ENCODE data around the gene SLC37A2. TPM values are rescaled to one million over a fixed set of nuclear protein-coding genes. Genes with fewer than 3 reads are reported as not detected.

The SLC37A2 gene
- total and polyA plus RNA-seq, 2 of the 4 experiments (the other 2 are of a cell fraction) = 0.72 to 1.1 TPM

DNA sequence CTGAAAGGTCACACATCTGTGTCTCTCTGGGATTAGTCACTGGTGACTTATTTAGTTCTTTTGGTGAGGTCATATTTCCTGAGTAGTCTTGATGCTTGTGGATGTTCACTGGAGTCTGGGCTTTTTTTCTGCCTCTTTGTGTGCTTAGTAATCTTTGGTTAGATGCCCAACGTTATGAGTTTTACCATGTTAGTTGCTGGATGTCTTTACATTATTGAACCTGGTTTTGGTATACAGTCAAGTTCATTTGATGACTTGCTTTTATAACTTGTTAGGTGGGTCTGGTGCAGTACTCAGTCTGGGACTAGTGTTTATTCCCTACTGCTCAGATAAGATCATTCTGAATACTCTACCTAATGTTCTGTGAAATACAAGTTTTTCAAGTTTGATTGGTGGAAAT lies 26.2 kb upstream of the SLC37A2 start:
- Histone ChIP-seq H2BK5ac (ENCODE audit: low read depth, low read length, poor library complexity, severe bottlenecking) (peak overlapping the region; percentile 38), H3K23ac (ENCODE audit: low read depth, low read length) (no peak overlapping the region), H4K5ac (ENCODE audit: low read depth, low read length) (no peak overlapping the region), H4K91ac (ENCODE audit: insufficient read depth, low read depth, low read length) (no peak overlapping the region), H2BK120ac (ENCODE audit: low read depth, low read length) (peak overlapping the region; percentile 77), H3K18ac (ENCODE audit: low read depth, low read length) (no peak overlapping the region; the same call in 1 of the 2 replicates), H3K4me2 (ENCODE audit: low read depth, low read length) (peak overlapping the region; percentile 54; the same call in 1 of the 2 replicates), H4K8ac (ENCODE audit: low read depth in 2 of 2, low read length in 2 of 2) (no peak overlapping the region), H3K4ac (ENCODE audit: low read depth, low read length) (no peak overlapping the region), H3K27me3 (ENCODE audit: control insufficient read depth, insufficient read depth, low read length) (no peaks in the 10 kb centered on the region), H2BK15ac (ENCODE audit: low read depth, low read length) (no peak overlapping the region), H4K20me1 (ENCODE audit: insufficient read depth, low read length) (no peaks in the 10 kb centered on the region), H3K56ac (ENCODE audit: extremely low read depth, insufficient read depth, low read length) (no peak overlapping the region), H3K27ac (ENCODE audit: insufficient read depth, low read length) (no peak overlapping the region), H2AK9ac (replicated peaks; ENCODE audit: low read depth, low read length, poor library complexity) (no peak overlapping the region), H3K14ac (replicated peaks; ENCODE audit: low read depth, low read length) (peak overlapping the region; percentile 89), H3K36me3 (ENCODE audit: control insufficient read depth, insufficient read depth, low read length) (no peaks in the 10 kb centered on the region), H2AFZ (replicated peaks; ENCODE audit: low read length, poor library complexity) (no peak overlapping the region), H3K9me3 (ENCODE audit: control insufficient read depth, insufficient read depth, low read length) (no peaks in the 10 kb centered on the region), H3K79me1 (ENCODE audit: low read depth in 1 of 2, low read length in 2 of 2) (peaks cover 0 to 6% of the 10 kb centered on the region in 2 experiments; a peak in 2 of 4 replicates), H2BK20ac (ENCODE audit: low read depth, low read length) (peak overlapping the region; percentile 86; the same call in 1 of the 2 replicates), H3K4me3 (ENCODE audit: insufficient read depth, low read depth, low read length) (no peak overlapping the region), H3K4me1 (ENCODE audit: control insufficient read depth, insufficient read depth, low read length) (no peaks in the 10 kb centered on the region), H3K9ac (ENCODE audit: low read depth, low read length) (no peak overlapping the region), H2AK5ac (ENCODE audit: low read depth, low read length) (no peak overlapping the region), H3K9me1 (ENCODE audit: insufficient read depth, low read length) (no peaks in the 10 kb centered on the region)
- ATAC-seq (ENCODE audit: low read depth) = peak; percentile 93
- 0% methylated on average over 1 of the region's 1 CpG; no CpG with 5 or more reads in 1 of the 2 experiments for WGBS, 2 experiments (ENCODE audit: extremely low coverage in 2 of 2, insufficient read length in 1 of 2)
- TF ChIP-seq, protein P1, sequence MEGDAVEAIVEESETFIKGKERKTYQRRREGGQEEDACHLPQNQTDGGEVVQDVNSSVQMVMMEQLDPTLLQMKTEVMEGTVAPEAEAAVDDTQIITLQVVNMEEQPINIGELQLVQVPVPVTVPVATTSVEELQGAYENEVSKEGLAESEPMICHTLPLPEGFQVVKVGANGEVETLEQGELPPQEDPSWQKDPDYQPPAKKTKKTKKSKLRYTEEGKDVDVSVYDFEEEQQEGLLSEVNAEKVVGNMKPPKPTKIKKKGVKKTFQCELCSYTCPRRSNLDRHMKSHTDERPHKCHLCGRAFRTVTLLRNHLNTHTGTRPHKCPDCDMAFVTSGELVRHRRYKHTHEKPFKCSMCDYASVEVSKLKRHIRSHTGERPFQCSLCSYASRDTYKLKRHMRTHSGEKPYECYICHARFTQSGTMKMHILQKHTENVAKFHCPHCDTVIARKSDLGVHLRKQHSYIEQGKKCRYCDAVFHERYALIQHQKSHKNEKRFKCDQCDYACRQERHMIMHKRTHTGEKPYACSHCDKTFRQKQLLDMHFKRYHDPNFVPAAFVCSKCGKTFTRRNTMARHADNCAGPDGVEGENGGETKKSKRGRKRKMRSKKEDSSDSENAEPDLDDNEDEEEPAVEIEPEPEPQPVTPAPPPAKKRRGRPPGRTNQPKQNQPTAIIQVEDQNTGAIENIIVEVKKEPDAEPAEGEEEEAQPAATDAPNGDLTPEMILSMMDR (conservative IDR thresholded peaks at IDR 0.05; ENCODE audit: low read depth, low read length) = no peak
- no peak for TF ChIP-seq NFE2L2 (IDR thresholded peaks at IDR 0.05; ENCODE audit: low read depth, low read length)
- TF ChIP-seq POLR2A (IDR thresholded peaks at IDR 0.05; ENCODE audit: low read depth, low read length) = no peak
- no peak for TF ChIP-seq MAZ (IDR thresholded peaks at IDR 0.05; ENCODE audit: borderline replicate concordance, low read depth, low read length)
- TF ChIP-seq, protein P2, sequence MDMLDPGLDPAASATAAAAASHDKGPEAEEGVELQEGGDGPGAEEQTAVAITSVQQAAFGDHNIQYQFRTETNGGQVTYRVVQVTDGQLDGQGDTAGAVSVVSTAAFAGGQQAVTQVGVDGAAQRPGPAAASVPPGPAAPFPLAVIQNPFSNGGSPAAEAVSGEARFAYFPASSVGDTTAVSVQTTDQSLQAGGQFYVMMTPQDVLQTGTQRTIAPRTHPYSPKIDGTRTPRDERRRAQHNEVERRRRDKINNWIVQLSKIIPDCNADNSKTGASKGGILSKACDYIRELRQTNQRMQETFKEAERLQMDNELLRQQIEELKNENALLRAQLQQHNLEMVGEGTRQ (IDR thresholded peaks at IDR 0.05; ENCODE audit: low read depth, low read length) = no peak
- TF ChIP-seq RCOR1 (IDR thresholded peaks at IDR 0.05; ENCODE audit: insufficient replicate concordance, low read length) = no peak
- no peak for TF ChIP-seq RAD21 (IDR thresholded peaks at IDR 0.05; ENCODE audit: low read length)
- TF ChIP-seq RFX5 (IDR thresholded peaks at IDR 0.05; ENCODE audit: low read depth, low read length) = no peak
- intact Hi-C loops (cut with micrococcal nuclease) (no loop called here), dilution Hi-C loops (cut with HindIII; ENCODE audit: low sequenced_read_pairs, unreplicated experiment) (no loop called here), in situ Hi-C loops (cut with MboI; ENCODE audit: low sequenced_read_pairs) (no loop called here)
- POLR2A ChIA-PET (ENCODE audit: unreplicated experiment) = no interaction called here
- DNase-seq = peak; percentile 98
- no TSS peak for BruUV-seq (replicated peaks)
- CTCF ChIA-PET = no interaction called here

Data from IMR-90 (cell line).